Stomach (tissue), 9 donors: ENCODE measurements around the gene CALML6. TPM values are rescaled to one million over a fixed set of nuclear protein-coding genes. Genes with fewer than 3 reads are reported as not detected.
"Not testable (repeated sequence)": the region's sequence is repeated elsewhere in the genome, so short reads cannot be mapped to it uniquely, and the experiment has no call there.

Source experiments
- DNase-seq, 2 donors: peaks; one replicate each; pipeline versions ENCODE4 v3.0.0 to v3.0.0-alpha.2; 2013 to 2019
- H3K27ac ChIP-seq, 5 donors: fragments of 200-600 bp in 4 of 5; sonication (generic) in 4 of 5; one replicate each; pipeline ENCODE4 v1.5.1; 2013 to 2019; ENCODE audit warnings: mild to moderate bottlenecking in 1 of 5, moderate library complexity in 1 of 5
- H3K27me3 ChIP-seq, 3 donors: fragments of 200-600 bp; sonication (generic); one replicate each; pipeline ENCODE4 v1.5.1; 2017 to 2019; ENCODE audit warnings: mixed run types in 1 of 3
- H3K36me3 ChIP-seq, 4 donors: fragments of 200-600 bp; sonication (generic); 1 replicate in 3 of 4; 2 replicates in 1 of 4; pipeline ENCODE4 v1.5.1; 2016 to 2019
- H3K4me1 ChIP-seq, 4 donors: fragments of 200-600 bp; sonication (generic); one replicate each; pipeline ENCODE4 v1.5.1; 2016 to 2019
- H3K4me3 ChIP-seq, 4 donors: fragments of 200-600 bp; sonication (generic) in 3 of 4; one replicate each; pipeline ENCODE4 v1.5.1; 2016 to 2019; ENCODE audit warnings: mild to moderate bottlenecking in 1 of 4
- H3K9me3 ChIP-seq, 4 donors: fragments of 200-600 bp; sonication (generic); one replicate each; pipeline ENCODE4 v1.5.1; 2016 to 2019
- CTCF ChIP-seq, 7 experiments: fragments of 450-650 bp in 4 of 7; fragments of 200-600 bp in 3 of 7; sonication (generic) in 3 of 7; IDR thresholded peaks; one replicate each; pipeline ENCODE4 v1.5.1; 2016 to 2019; ENCODE audit warnings: antibody characterized with exemption in 7 of 7, control low read depth in 2 of 7, mild to moderate bottlenecking in 1 of 7
- EP300 ChIP-seq: sonication (generic); formaldehyde crosslinking; IDR thresholded peaks from one replicate; pipeline ENCODE4 v1.6.1; 2017; ENCODE audit warnings: antibody characterized with exemption
- POLR2A ChIP-seq, 4 donors: fragments of 450-650 bp; IDR thresholded peaks; one replicate each; pipeline ENCODE4 v1.6.1; 2016; ENCODE audit warnings: antibody characterized with exemption in 4 of 4, control low read depth in 2 of 4, mild to moderate bottlenecking in 1 of 4, moderate library complexity in 1 of 4
- POLR2AphosphoS5 ChIP-seq, 3 donors: sonication (generic); formaldehyde crosslinking; IDR thresholded peaks; one replicate each; pipeline ENCODE4 v1.6.1; 2016; ENCODE audit warnings: antibody characterized with exemption in 3 of 3
- WGBS, 5 donors: extraction: QIAGEN DNeasy Blood & Tissue Kit in 3 of 5; methylation state at CpG; one replicate each; pipeline versions ENCODE4 v1.1.5 to v1.1.7; 2013 to 2018; 5-methylcytosine and 5-hydroxymethylcytosine counted together
- intact Hi-C: fragments of 100-400 bp; cut with DNase I; formaldehyde crosslinking; loops from one replicate; pipeline ENCODE4 v1.15.1; 2023; ENCODE audit warnings: low total_unique reads
- polyA plus RNA-seq, 3 donors: library from polyadenylated mRNA; stranded (reverse); fragments of 200-250 nt; gene quantifications; one replicate each; pipeline ENCODE4 v1.2.3, GENCODE V29; 2013
- total RNA-seq, 5 donors: library from RNA; depleted of rRNA; stranded (reverse); fragments of >200 nt; gene quantifications; one replicate each; pipeline versions ENCODE4 v1.1.0 to v1.2.3, GENCODE V29; 2014 to 2016
- donor health status: healthy with polysubstance abuse.
- donor health status: Bipolar disorder and iron deficiency.
- donor health status: healthy.

CALML6 gene
- total and polyA plus RNA-seq, 8 donors, result 1.4 to 5.7 (median 2.6) TPM; not detected in 5

GRCh38 chr1:1879942-1880341, 35.1 kb upstream of the CALML6 start:
- Histone ChIP-seq H3K4me3 (no peak overlapping the region), H3K27ac (no peak overlapping the region), H3K4me1 (peaks cover 33 to 97% (median 70%) of the 10 kb centered on the region in 4 donors), H3K36me3 (peaks cover 0 to 31% (median 24%) of the 10 kb centered on the region in 4 donors), H3K9me3 (no peaks in the 10 kb centered on the region), H3K27me3 (no peaks in the 10 kb centered on the region)
- 89 to 97% (median 95%) methylated on average over 5 of the region's 5 CpGs for WGBS, 5 donors
- intact Hi-C loops, result no loop called here
- TF ChIP-seq POLR2A (IDR thresholded peaks at IDR 0.05), result no peak
- no peak for DNase-seq

- Histone ChIP-seq H3K4me3 (no peak overlapping the region), H3K9me3 (no peaks in the 10 kb centered on the region), H3K36me3 (peaks cover 0 to 22% (median 19%) of the 10 kb centered on the region in 4 donors), H3K4me1 (peaks cover 33 to 92% (median 70%) of the 10 kb centered on the region in 4 donors), H3K27me3 (no peaks in the 10 kb centered on the region), H3K27ac (peak overlapping the region in 4 of 5 donors; percentile 8 to 44 (median 18))
- 33 to 46% (median 42%) methylated on average over 13 of the region's 13 CpGs for WGBS, 5 donors
- intact Hi-C loops, result no loop called here
- DNase-seq, result no peak
- no peak for TF ChIP-seq CTCF (IDR thresholded peaks at IDR 0.05)
- TF ChIP-seq EP300, result no peak
- TF ChIP-seq POLR2AphosphoS5 (IDR thresholded peaks at IDR 0.05), result no peak
- no peak for TF ChIP-seq POLR2A (IDR thresholded peaks at IDR 0.05)
Observed at GRCh38 chr1:1880617-1881312, 34.3 kb upstream of the CALML6 start.

- TF ChIP-seq CTCF (IDR thresholded peaks at IDR 0.05) (no peak), POLR2A (IDR thresholded peaks at IDR 0.05) (no peak), EP300 (no peak), POLR2AphosphoS5 (IDR thresholded peaks at IDR 0.05) (no peak)
- H3K9me3 ChIP-seq, result no peaks in the 10 kb centered on the region
- peaks cover 0 to 13% (median 11%) of the 10 kb centered on the region in 4 donors for H3K36me3 ChIP-seq
- intact Hi-C loops, result no loop called here
- WGBS, 5 donors, result 36 to 60% (median 44%) methylated on average over 6 of the region's 6 CpGs
- H3K27me3 ChIP-seq, result no peaks in the 10 kb centered on the region
- H3K4me3 ChIP-seq, result no peak overlapping the region
- peaks cover 33 to 92% (median 66%) of the 10 kb centered on the region in 4 donors for H3K4me1 ChIP-seq
- peak overlapping the region in 3 of 5 donors; percentile 17 to 44 (median 19) for H3K27ac ChIP-seq
- DNase-seq, result no peak
Observed at GRCh38 chr1:1881727-1882126, 33.3 kb upstream of the CALML6 start.

- Histone ChIP-seq H3K4me1 (peaks cover 43 to 94% (median 69%) of the 10 kb centered on the region in 4 donors), H3K9me3 (no peaks in the 10 kb centered on the region), H3K27ac (peak overlapping the region in 2 of 5 donors; percentile 9 to 22), H3K36me3 (peaks cover 0 to 13% (median 11%) of the 10 kb centered on the region in 4 donors), H3K27me3 (no peaks in the 10 kb centered on the region), H3K4me3 (no peak overlapping the region)
- intact Hi-C loops, result no loop called here
- DNase-seq, result no peak
- TF ChIP-seq CTCF (IDR thresholded peaks at IDR 0.05), result no peak
- TF ChIP-seq POLR2A (IDR thresholded peaks at IDR 0.05), result no peak
- TF ChIP-seq EP300, result no peak
- TF ChIP-seq POLR2AphosphoS5 (IDR thresholded peaks at IDR 0.05), result no peak
- 34 to 49% (median 37%) methylated on average over 4 of the region's 4 CpGs for WGBS, 5 donors
Observed at GRCh38 chr1:1883092-1883873, 31.8 kb upstream of the CALML6 start.

GRCh38 chr1:1883890-1884289, 31.2 kb upstream of the CALML6 start:
- H3K27me3 ChIP-seq, H3K4me3 ChIP-seq, H3K9me3 ChIP-seq, DNase-seq, intact Hi-C loops: not testable (repeated sequence)
- 72 to 79% (median 76%) methylated on average over 11 of the region's 11 CpGs for WGBS, 5 donors
- Histone ChIP-seq H3K4me1 (peaks cover 49 to 94% (median 72%) of the 10 kb centered on the region in 4 donors), H3K36me3 (peaks cover 0 to 13% (median 9%) of the 10 kb centered on the region in 4 donors), H3K27ac (peak overlapping the region in 2 of 5 donors; percentile 9 to 22)
